Cardiac ventricle fibroblast (primary cell): Measurements from ENCODE around the gene GOLGA6L7. TPM values are rescaled to one million over a fixed set of nuclear protein-coding genes. Genes with fewer than 3 reads are reported as not detected.

Source experiments
- total RNA-seq: library from RNA; depleted of rRNA; stranded (reverse); fragments of >200 nt; gene quantifications from 2 replicates; pipeline ENCODE4 v1.2.3, GENCODE V29; 2015

Gene GOLGA6L7, protein sequence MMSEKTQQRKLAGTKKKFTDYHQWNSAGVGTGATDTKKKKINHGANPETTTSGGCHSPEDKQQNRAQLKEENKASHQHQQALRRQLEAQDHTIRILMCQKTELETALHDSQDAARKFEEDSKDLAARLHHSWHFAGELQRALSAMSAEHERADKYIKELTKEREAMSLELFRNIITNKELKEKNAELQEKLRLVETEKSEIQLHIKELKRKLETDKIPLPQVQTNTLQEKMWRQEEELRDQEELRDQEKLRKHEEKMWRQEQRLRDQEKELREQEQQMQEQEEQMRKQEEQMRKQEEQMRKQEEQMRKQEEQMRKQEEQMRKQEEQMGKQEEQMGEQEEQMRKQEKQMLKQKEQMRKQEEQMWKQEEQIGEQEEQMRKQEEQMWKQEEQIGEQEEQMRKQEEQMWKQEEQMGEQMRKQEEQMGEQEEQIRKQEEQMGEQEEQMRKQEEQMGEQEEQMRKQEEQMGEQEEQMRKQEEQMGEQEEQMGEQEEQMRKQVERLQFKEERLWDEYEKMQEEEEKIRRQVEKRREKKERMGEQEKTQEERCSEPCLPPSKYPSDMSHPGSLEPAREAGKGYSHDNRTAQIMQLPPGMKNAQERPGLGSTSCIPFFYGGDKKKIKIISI
- total RNA-seq, result not detected in 2 replicates

DNA sequence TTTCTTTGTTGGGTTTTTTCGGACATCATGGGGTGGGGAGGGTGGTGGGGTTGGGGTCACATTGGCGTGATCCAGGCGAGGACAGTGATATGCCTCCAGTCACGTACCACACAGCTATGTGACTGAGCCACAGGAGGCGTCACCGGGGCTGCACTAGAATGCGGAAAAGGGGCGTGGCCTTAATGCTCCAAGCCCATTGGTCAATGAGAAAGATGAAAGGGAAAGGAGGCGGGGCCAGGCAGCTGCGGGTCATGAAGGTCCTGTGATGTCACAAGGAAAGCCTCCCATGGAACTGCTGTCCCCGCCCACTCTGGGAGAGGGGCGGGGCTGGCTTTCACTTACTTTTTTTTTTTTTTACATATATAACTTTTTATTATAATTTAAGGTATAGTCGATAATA lies at the start of gene GOLGA6L7:
GOLGA6L7 (minus strand) TSS at position 124 of the 400 bp plus-strand sequence; CDS start at position 29, 95 bp downstream.

DNA sequence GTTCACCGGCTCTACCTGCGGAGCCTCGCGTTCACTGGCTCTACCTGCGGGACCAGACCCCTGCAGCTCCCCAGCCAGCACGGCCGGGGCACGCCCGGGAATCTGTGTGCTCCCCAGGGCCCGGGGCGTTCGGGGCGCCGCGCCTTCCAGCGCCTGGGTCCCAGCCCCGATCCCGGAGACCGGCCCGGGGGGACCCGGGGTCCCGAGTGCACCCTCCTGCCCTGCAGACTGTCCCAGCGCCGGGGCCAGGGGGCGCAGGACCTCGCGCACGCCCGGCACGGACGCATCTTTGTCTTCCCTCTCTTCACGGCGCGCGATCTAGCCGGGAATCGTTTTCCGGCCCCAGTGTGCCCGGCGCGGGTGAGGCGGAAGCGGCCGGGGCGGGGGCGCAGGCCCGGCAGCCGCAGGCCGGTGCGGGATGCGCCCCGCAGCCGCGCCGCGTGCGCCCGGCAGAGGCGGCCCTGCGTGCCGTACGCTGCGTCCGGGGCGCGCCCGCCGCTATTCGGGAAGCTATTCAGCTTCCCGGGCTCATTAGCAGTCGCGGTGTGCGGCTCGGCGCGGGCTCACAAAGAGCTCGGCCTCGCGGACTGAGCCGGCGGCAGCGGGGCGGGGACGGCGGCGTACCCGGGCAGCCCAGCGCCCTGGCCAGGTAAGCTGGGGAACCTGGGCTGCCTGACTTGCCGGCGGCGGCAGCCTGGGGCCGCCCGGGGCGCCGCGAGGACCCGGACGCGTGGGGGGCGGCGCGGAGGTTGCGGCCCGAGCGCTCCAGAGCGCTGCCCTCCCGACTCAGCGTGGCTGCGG lies 37.4 kb upstream of the GOLGA6L7 start, which contains the start of gene APBA2:
APBA2 (plus strand) TSS at position 345 of the 801 bp plus-strand sequence. CDS start 167,911 bp downstream, outside the sequence.

Other genes starting within 250 kb of the GOLGA6L7 start
- 0.34 and 1.2 TPM in 2 replicates for gene GOLGA8M, start 136.2 kb downstream of the GOLGA6L7 start, total RNA-seq
- gene APBA2, start 37.3 kb upstream of the GOLGA6L7 start, total RNA-seq, result 5.8 and 6.7 TPM in 2 replicates